MCF 10A (cell line): ENCODE measurements around the gene GNAO1. TPM values are rescaled to one million over a fixed set of nuclear protein-coding genes. Genes with fewer than 3 reads are reported as not detected.

Experiments used
- BruUV-seq: library from RNA; stranded (reverse); fragments of 400-500 nt; replicated peaks from 2 replicates; lab custom pipeline; 2021; lab: Mats Ljungman, UMichigan
- CTCF ChIA-PET: fragments of 300-600 bp; sonication (Branson Sonifier 250); formaldehyde crosslinking; extraction: SDS; loops from one replicate; lab custom pipeline; 2021; ENCODE audit warnings: antibody characterized with exemption, inconsistent platforms; lab: Yijun Ruan, JAX
- POLR2A ChIA-PET: fragments of 300-600, 350-650 bp; sonication (Branson Sonifier 250); formaldehyde crosslinking; extraction: SDS; loops from one replicate; lab custom pipeline; 2020; ENCODE audit warnings: antibody characterized with exemption, inconsistent platforms; lab: Yijun Ruan, JAX
- DNase-seq: peaks from one replicate; pipeline ENCODE4 v3.0.0-alpha.2; 2018; ENCODE audit not compliant: unreplicated experiment
- H3K27ac Mint-ChIP-seq: one replicate; pipeline ENCODE4 v1.8.0; 2022; ENCODE audit warnings: mild to moderate bottlenecking, low read depth, mixed read lengths; ENCODE audit not compliant: unreplicated experiment
- H3K27me3 Mint-ChIP-seq: one replicate; pipeline ENCODE4 v1.8.0; 2022; ENCODE audit warnings: mixed read lengths; ENCODE audit not compliant: insufficient read depth, unreplicated experiment
- H3K36me3 Mint-ChIP-seq: one replicate; pipeline ENCODE4 v1.8.0; 2022; ENCODE audit warnings: mild to moderate bottlenecking, moderate library complexity, mixed read lengths; ENCODE audit not compliant: insufficient read depth, unreplicated experiment
- H3K4me1 Mint-ChIP-seq: one replicate; pipeline ENCODE4 v1.8.0; 2022; ENCODE audit warnings: mixed read lengths; ENCODE audit not compliant: insufficient read depth, unreplicated experiment
- H3K4me3 Mint-ChIP-seq: one replicate; pipeline ENCODE4 v1.8.0; 2022; ENCODE audit warnings: mild to moderate bottlenecking, moderate library complexity, mixed read lengths; ENCODE audit not compliant: unreplicated experiment
- H3K9me3 Mint-ChIP-seq: one replicate; pipeline ENCODE4 v1.8.0; 2022; ENCODE audit warnings: mixed read lengths; ENCODE audit not compliant: unreplicated experiment
- intact Hi-C: fragments of 100-400 bp; cut with micrococcal nuclease; formaldehyde crosslinking; loops from 2 replicates; pipeline ENCODE4 v1.14.1; 2022
- total RNA-seq: library from RNA; stranded (reverse); gene quantifications from 2 replicates; pipeline ENCODE4 v1.2.3, GENCODE V29; 2022
- TF ChIP-seq, protein P1 (sequence below): fragments of 200-600 bp; IDR thresholded peaks from one replicate; pipeline ENCODE4 v1.8.0; 2022; ENCODE audit warnings: antibody characterized with exemption, mild to moderate bottlenecking; ENCODE audit not compliant: unreplicated experiment

The GNAO1 gene
- total RNA-seq, 1 experiment from 2014 or later = 0.44 TPM

DNA sequence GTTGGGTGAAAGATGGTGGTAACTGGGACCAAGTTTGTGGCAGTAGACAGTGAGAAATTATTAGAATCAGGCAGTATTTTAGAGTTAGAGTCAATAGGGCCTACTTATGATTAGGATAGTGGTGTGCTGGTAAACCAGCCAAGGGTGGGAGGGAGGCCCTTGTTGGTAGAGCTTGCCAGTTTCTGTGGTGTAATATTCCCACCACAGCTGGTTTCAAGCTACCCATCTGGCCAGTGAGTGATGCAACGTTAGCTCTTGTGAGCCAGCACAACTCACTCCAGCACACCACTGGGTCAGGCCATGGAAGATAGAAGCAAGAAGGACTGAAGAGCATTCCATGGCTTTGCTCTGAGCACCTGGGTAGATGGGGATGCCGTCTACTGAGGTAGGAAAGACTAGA, 34.9 kb downstream of the GNAO1 start:
- peak; percentile 45 for DNase-seq
- CTCF ChIA-PET = no interaction called here
- intact Hi-C loops = no loop called here
- no TSS peak for BruUV-seq
- Mint-ChIP-seq H3K36me3 (no peaks in the 10 kb centered on the region), H3K27me3 (peaks cover 44% of the 10 kb centered on the region), H3K9me3 (no peaks in the 10 kb centered on the region), H3K27ac (no peak overlapping the region), H3K4me1 (no peaks in the 10 kb centered on the region), H3K4me3 (no peak overlapping the region)
- TF ChIP-seq, protein P1, sequence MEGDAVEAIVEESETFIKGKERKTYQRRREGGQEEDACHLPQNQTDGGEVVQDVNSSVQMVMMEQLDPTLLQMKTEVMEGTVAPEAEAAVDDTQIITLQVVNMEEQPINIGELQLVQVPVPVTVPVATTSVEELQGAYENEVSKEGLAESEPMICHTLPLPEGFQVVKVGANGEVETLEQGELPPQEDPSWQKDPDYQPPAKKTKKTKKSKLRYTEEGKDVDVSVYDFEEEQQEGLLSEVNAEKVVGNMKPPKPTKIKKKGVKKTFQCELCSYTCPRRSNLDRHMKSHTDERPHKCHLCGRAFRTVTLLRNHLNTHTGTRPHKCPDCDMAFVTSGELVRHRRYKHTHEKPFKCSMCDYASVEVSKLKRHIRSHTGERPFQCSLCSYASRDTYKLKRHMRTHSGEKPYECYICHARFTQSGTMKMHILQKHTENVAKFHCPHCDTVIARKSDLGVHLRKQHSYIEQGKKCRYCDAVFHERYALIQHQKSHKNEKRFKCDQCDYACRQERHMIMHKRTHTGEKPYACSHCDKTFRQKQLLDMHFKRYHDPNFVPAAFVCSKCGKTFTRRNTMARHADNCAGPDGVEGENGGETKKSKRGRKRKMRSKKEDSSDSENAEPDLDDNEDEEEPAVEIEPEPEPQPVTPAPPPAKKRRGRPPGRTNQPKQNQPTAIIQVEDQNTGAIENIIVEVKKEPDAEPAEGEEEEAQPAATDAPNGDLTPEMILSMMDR = no peak
- POLR2A ChIA-PET = no interaction called here

DNA sequence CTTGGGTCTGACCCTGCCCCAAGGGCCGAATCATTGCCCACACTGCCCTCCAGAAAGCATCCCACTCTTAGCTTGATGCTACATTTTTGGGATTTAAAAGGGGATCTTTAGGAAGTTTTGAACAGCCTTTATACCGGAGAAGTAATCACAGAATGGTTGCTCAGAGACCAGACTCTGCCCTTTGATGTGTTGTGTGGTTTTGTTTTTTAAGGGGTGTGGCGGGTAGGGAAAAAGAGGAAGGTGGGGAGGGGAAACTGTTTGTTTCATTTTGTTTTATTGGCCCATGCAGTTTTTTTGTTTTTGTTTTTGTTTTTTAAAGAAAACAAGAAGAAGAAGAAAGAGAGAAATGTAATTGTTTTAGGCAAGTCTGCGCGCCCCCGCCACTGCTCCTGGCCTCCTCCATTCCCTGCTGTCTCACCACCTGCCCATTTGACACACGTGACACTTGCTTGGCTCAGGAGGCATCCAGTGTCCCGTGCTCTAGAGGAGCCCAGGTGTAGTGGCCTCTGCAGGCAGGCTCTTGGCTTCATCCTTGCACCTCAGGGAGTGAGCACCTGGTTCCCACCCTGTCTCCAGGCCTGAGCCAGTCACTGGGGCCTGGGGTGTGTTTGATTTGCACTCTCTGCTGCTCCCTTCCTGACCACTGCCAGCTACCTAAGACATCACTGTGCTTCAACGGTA, 35.7 kb downstream of the GNAO1 start:
- no peak for DNase-seq
- intact Hi-C loops = no loop called here
- no peaks in the 10 kb centered on the region for H3K4me1 Mint-ChIP-seq
- no peaks in the 10 kb centered on the region for H3K9me3 Mint-ChIP-seq
- CTCF ChIA-PET = no interaction called here
- no peak overlapping the region for H3K4me3 Mint-ChIP-seq
- POLR2A ChIA-PET = no interaction called here
- TF ChIP-seq, protein P1 = no peak
- H3K27me3 Mint-ChIP-seq = peaks cover 36% of the 10 kb centered on the region
- no peak overlapping the region for H3K27ac Mint-ChIP-seq
- no TSS peak for BruUV-seq
- no peaks in the 10 kb centered on the region for H3K36me3 Mint-ChIP-seq

DNA sequence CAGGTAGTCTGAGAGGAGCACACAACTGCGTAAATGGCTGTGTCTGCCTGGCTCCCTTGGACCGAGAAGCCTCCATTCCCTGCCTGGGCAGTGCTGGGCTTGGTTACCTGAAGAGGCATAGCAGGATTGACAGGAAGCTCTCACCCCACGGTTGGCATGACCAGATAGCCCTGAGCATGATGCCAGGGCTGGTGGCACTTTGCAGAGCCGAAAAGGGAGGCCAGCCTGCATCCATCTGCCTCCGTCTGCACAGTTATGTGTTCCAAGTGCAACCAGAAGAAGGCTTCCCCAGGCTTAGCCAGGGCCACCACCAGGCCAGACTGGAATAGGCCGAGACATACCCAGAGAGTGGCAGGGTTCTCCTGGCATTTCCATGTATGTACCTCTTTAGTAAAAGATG, 36.6 kb downstream of the GNAO1 start:
- TF ChIP-seq, protein P1 = no peak
- Mint-ChIP-seq H3K9me3 (no peaks in the 10 kb centered on the region), H3K4me3 (no peak overlapping the region), H3K36me3 (no peaks in the 10 kb centered on the region), H3K27ac (no peak overlapping the region), H3K4me1 (no peaks in the 10 kb centered on the region), H3K27me3 (peaks cover 31% of the 10 kb centered on the region)
- intact Hi-C loops = no loop called here
- ChIA-PET POLR2A (interaction anchor here (0.9 kb wide), 1 partner anchor 10 kb away, joined by 3 read pairs; no protein-coding TSS in a partner anchor), CTCF (interaction anchor here (0.6 to 1.2 kb wide), 2 partner anchors 82 to 187 kb away, joined by 3 to 4 read pairs; no protein-coding TSS in a partner anchor)
- no TSS peak for BruUV-seq
- DNase-seq = no peak

DNA sequence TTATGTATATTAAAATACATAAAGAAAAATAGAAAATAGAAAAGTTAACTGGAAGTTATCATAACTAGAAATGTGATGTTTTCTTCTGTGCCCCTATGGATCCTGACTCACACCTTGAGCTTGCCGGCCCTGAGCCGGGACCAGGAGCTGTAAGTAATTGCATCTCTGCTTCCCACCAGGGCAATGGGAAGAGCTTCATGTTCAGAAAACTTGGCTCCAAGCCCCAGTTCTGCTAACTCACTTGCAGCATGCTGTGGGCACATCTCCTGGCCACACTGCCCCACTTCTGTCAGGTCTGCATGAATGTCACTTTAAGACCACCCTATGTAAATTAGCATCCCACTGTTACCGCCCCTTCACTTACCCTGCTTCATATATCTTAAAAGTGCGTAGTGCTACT, 37.2 kb downstream of the GNAO1 start:
- TF ChIP-seq, protein P1 = no peak
- BruUV-seq = no TSS peak
- ChIA-PET POLR2A (interaction anchor here (0.9 kb wide), 1 partner anchor 10 kb away, joined by 3 read pairs; no protein-coding TSS in a partner anchor), CTCF (interaction anchor here (1.2 kb wide), 1 partner anchor 187 kb away, joined by 3 read pairs; no protein-coding TSS in a partner anchor)
- Mint-ChIP-seq H3K27me3 (peaks cover 26% of the 10 kb centered on the region), H3K4me1 (no peaks in the 10 kb centered on the region), H3K36me3 (no peaks in the 10 kb centered on the region), H3K27ac (no peak overlapping the region), H3K4me3 (no peak overlapping the region), H3K9me3 (no peaks in the 10 kb centered on the region)
- no peak for DNase-seq
- intact Hi-C loops = no loop called here
